Stomach (tissue), 9 donors: ENCODE data around the gene ACO1. TPM values are rescaled to one million over a fixed set of nuclear protein-coding genes. Genes with fewer than 3 reads are reported as not detected.

Source experiments
- DNase-seq, 2 donors: peaks; one replicate each; pipeline versions ENCODE4 v3.0.0 to v3.0.0-alpha.2; 2013 to 2019
- H3K27ac ChIP-seq, 5 donors: fragments of 200-600 bp in 4 of 5; sonication (generic) in 4 of 5; one replicate each; pipeline ENCODE4 v1.5.1; 2013 to 2019; ENCODE audit warnings: mild to moderate bottlenecking in 1 of 5, moderate library complexity in 1 of 5
- H3K27me3 ChIP-seq, 3 donors: fragments of 200-600 bp; sonication (generic); one replicate each; pipeline ENCODE4 v1.5.1; 2017 to 2019; ENCODE audit warnings: mixed run types in 1 of 3
- H3K36me3 ChIP-seq, 4 donors: fragments of 200-600 bp; sonication (generic); 1 replicate in 3 of 4; 2 replicates in 1 of 4; pipeline ENCODE4 v1.5.1; 2016 to 2019
- H3K4me1 ChIP-seq, 4 donors: fragments of 200-600 bp; sonication (generic); one replicate each; pipeline ENCODE4 v1.5.1; 2016 to 2019
- H3K4me3 ChIP-seq, 4 donors: fragments of 200-600 bp; sonication (generic) in 3 of 4; one replicate each; pipeline ENCODE4 v1.5.1; 2016 to 2019; ENCODE audit warnings: mild to moderate bottlenecking in 1 of 4
- H3K9me3 ChIP-seq, 4 donors: fragments of 200-600 bp; sonication (generic); one replicate each; pipeline ENCODE4 v1.5.1; 2016 to 2019
- EP300 ChIP-seq: sonication (generic); formaldehyde crosslinking; IDR thresholded peaks from one replicate; pipeline ENCODE4 v1.6.1; 2017; ENCODE audit warnings: antibody characterized with exemption
- POLR2A ChIP-seq, 4 donors: fragments of 450-650 bp; IDR thresholded peaks; one replicate each; pipeline ENCODE4 v1.6.1; 2016; ENCODE audit warnings: antibody characterized with exemption in 4 of 4, control low read depth in 2 of 4, mild to moderate bottlenecking in 1 of 4, moderate library complexity in 1 of 4
- POLR2AphosphoS5 ChIP-seq, 3 donors: sonication (generic); formaldehyde crosslinking; IDR thresholded peaks; one replicate each; pipeline ENCODE4 v1.6.1; 2016; ENCODE audit warnings: antibody characterized with exemption in 3 of 3
- WGBS, 5 donors: extraction: QIAGEN DNeasy Blood & Tissue Kit in 3 of 5; methylation state at CpG; one replicate each; pipeline versions ENCODE4 v1.1.5 to v1.1.7; 2013 to 2018; 5-methylcytosine and 5-hydroxymethylcytosine counted together
- intact Hi-C: fragments of 100-400 bp; cut with DNase I; formaldehyde crosslinking; loops from one replicate; pipeline ENCODE4 v1.15.1; 2023; ENCODE audit warnings: low total_unique reads
- polyA plus RNA-seq, 3 donors: library from polyadenylated mRNA; stranded (reverse); fragments of 200-250 nt; gene quantifications; one replicate each; pipeline ENCODE4 v1.2.3, GENCODE V29; 2013
- total RNA-seq, 5 donors: library from RNA; depleted of rRNA; stranded (reverse); fragments of >200 nt; gene quantifications; one replicate each; pipeline versions ENCODE4 v1.1.0 to v1.2.3, GENCODE V29; 2014 to 2016
- TF ChIP-seq, protein P1 (sequence below), 7 experiments: fragments of 450-650 bp in 4 of 7; fragments of 200-600 bp in 3 of 7; sonication (generic) in 3 of 7; IDR thresholded peaks; one replicate each; pipeline ENCODE4 v1.5.1; 2016 to 2019; ENCODE audit warnings: antibody characterized with exemption in 7 of 7, control low read depth in 2 of 7, mild to moderate bottlenecking in 1 of 7
- donor health status: healthy with polysubstance abuse.
- donor health status: Bipolar disorder and iron deficiency.
- donor health status: healthy.

The ACO1 gene
- total and polyA plus RNA-seq, 8 donors, result 5.8 to 44.2 (median 17.8) TPM

DNA sequence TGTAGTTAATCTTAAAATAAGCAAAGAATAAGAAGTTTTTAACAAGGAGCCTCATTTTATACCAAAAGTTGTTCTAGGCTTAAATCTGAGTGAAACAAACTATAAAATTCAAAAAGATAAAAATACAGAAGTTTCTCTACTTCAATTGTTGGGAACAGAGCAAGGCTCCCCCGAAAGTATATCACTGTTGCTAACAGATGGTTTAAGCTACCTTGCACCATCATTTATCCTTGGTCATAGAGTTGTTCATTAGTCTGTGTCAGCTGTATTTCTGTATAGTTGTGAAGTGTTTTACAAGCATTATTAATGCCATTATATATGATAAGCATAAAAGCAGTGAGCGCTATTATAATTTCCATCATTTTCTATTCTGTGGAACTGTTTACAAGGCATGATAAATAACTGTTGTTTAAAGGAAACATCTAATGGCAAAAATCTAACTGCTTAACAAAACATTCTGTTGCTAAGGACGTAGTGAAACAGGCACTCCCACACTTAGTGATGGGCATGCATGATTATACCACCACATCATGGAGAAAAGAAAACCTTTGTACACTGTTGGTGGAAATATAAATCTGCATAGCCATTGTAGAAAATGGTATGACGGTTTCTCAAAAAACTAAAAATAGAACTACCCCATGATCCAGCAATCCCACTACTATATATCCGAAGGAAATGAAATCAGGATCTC, 23.3 kb upstream of the ACO1 start:
- Histone ChIP-seq H3K27ac (no peak overlapping the region), H3K9me3 (no peaks in the 10 kb centered on the region), H3K4me1 (no peaks in the 10 kb centered on the region), H3K27me3 (no peaks in the 10 kb centered on the region), H3K4me3 (no peak overlapping the region), H3K36me3 (no peaks in the 10 kb centered on the region)
- WGBS, 5 donors, result 75 to 78% (median 77%) methylated on average over 5 of the region's 5 CpGs
- TF ChIP-seq POLR2A (IDR thresholded peaks at IDR 0.05) (no peak), POLR2AphosphoS5 (IDR thresholded peaks at IDR 0.05) (no peak), EP300 (no peak)
- TF ChIP-seq, protein P1, sequence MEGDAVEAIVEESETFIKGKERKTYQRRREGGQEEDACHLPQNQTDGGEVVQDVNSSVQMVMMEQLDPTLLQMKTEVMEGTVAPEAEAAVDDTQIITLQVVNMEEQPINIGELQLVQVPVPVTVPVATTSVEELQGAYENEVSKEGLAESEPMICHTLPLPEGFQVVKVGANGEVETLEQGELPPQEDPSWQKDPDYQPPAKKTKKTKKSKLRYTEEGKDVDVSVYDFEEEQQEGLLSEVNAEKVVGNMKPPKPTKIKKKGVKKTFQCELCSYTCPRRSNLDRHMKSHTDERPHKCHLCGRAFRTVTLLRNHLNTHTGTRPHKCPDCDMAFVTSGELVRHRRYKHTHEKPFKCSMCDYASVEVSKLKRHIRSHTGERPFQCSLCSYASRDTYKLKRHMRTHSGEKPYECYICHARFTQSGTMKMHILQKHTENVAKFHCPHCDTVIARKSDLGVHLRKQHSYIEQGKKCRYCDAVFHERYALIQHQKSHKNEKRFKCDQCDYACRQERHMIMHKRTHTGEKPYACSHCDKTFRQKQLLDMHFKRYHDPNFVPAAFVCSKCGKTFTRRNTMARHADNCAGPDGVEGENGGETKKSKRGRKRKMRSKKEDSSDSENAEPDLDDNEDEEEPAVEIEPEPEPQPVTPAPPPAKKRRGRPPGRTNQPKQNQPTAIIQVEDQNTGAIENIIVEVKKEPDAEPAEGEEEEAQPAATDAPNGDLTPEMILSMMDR (IDR thresholded peaks at IDR 0.05), result no peak
- no peak for DNase-seq
- intact Hi-C loops, result no loop called here

DNA sequence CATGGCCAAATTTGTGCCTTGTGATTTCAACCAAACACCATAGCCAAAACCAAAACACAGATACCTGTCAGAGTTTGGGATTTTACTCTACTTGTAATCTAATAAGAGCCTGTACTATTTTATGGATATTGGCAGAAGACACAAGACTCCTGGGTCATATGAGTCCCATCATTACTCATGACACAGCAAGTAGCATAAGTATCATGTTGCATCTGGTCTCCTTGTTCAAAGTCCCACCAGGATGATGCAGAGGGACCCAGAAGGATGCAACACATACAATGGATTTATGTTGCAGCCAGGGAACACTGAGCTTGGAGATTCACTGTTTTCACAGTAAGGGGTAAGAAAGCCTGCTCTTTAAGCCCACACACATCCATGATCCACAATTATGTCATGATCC, 13.2 kb upstream of the ACO1 start:
- intact Hi-C loops, result loop anchor here (10.0 kb wide), 1 partner anchor 604 kb away; no protein-coding TSS in a partner anchor
- DNase-seq, result no peak
- Histone ChIP-seq H3K36me3 (no peaks in the 10 kb centered on the region), H3K9me3 (peaks cover 0 to 10% (median 2%) of the 10 kb centered on the region in 4 donors), H3K27ac (no peak overlapping the region), H3K4me3 (no peak overlapping the region), H3K4me1 (no peaks in the 10 kb centered on the region), H3K27me3 (no peaks in the 10 kb centered on the region)
- no peak for TF ChIP-seq POLR2AphosphoS5 (IDR thresholded peaks at IDR 0.05)

DNA sequence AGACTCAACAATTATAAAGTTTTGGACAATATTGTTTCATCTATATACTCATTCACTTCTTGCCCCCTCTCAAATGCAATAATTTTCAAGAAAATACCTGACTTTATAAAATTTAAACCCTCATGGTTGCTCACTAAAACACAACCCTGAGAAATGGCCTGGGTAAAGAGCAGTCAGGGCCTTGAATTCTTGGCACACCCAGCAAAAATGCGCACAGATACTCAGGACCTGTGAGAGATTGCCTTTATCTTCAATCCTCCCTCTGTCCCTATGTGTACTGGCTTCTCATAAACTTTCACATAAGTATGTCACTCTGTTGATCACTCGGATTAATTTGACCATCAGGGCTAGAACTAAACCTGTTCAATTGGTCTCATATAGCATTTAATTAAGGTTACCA, 12.8 kb upstream of the ACO1 start:
- no peak for DNase-seq
- Histone ChIP-seq H3K27me3 (no peaks in the 10 kb centered on the region), H3K9me3 (peaks cover 0 to 10% (median 2%) of the 10 kb centered on the region in 4 donors), H3K4me3 (no peak overlapping the region), H3K36me3 (no peaks in the 10 kb centered on the region), H3K4me1 (no peaks in the 10 kb centered on the region), H3K27ac (no peak overlapping the region)
- 85 to 98% (median 92%) methylated on average over 2 of the region's 2 CpGs for WGBS, 5 donors
- TF ChIP-seq, protein P1 (IDR thresholded peaks at IDR 0.05), result no peak
- no peak for TF ChIP-seq POLR2A (IDR thresholded peaks at IDR 0.05)
- TF ChIP-seq EP300, result no peak
- intact Hi-C loops, result loop anchor here (10.0 kb wide), 1 partner anchor 603 kb away; no protein-coding TSS in a partner anchor

DNA sequence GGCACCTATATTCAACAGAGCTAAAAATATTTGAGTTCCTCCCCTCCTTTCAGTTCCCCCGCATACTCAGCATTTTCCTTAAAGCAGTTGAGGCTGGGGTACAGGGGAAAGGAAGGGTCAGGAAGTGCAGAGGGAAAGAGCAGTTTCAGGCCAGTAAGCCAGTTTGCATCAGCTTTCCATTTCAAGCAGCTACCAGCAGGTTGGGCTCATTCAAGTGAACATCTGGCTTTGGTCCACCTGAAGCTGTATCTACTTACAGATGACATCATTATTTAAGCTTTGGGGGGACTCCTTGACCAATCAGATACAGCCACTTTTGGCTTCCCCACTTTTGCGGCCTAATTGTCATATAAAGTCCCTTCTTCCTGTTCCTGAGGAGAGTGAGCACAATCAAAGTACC, 8.2 kb upstream of the ACO1 start:
- intact Hi-C loops, result loop anchor here (5.0 to 10.0 kb wide), 2 partner anchors 206 to 599 kb away; no protein-coding TSS in a partner anchor
- DNase-seq, result no peak

More for the DNA sequence above, 8.2 kb upstream of the ACO1 start:
- Histone ChIP-seq H3K9me3 (peaks cover 0 to 3% (median 0%) of the 10 kb centered on the region in 4 donors), H3K27ac (no peak overlapping the region), H3K4me3 (no peak overlapping the region), H3K27me3 (no peaks in the 10 kb centered on the region), H3K36me3 (no peaks in the 10 kb centered on the region), H3K4me1 (peaks cover 0 to 11% (median 5%) of the 10 kb centered on the region in 4 donors)
- TF ChIP-seq, protein P1 (IDR thresholded peaks at IDR 0.05), result no peak
- TF ChIP-seq EP300, result no peak
- TF ChIP-seq POLR2A (IDR thresholded peaks at IDR 0.05), result no peak
- no peak for TF ChIP-seq POLR2AphosphoS5 (IDR thresholded peaks at IDR 0.05)
- 40 to 71% (median 64%) methylated on average over 1 to 2 of the region's 2 CpGs for WGBS, 5 donors
